Progenitor cell of endocrine pancreas (in vitro differentiated cells): ENCODE results near the gene STMND1. TPM values are rescaled to one million over a fixed set of nuclear protein-coding genes. Genes with fewer than 3 reads are reported as not detected.

Source experiments
- DNase-seq: peaks from one replicate; pipeline ENCODE4 v3.0.0; 2021; ENCODE audit warnings: low spot score; ENCODE audit not compliant: unreplicated experiment
- H3K27ac Mint-ChIP-seq: 2 replicates; pipeline ENCODE4 v1.8.0; 2021; ENCODE audit warnings: mild to moderate bottlenecking, moderate library complexity, mixed read lengths
- H3K27me3 Mint-ChIP-seq: 2 replicates; pipeline ENCODE4 v1.8.0; 2021; ENCODE audit warnings: mixed read lengths
- H3K36me3 Mint-ChIP-seq: 2 replicates; pipeline ENCODE4 v1.8.0; 2022; ENCODE audit warnings: mixed read lengths; ENCODE audit not compliant: insufficient read depth
- H3K4me1 Mint-ChIP-seq: 2 replicates; pipeline ENCODE4 v1.8.0; 2021; ENCODE audit warnings: low read depth, mixed read lengths
- H3K4me3 Mint-ChIP-seq: 2 replicates; pipeline ENCODE4 v1.8.0; 2021; ENCODE audit warnings: low read depth, mild to moderate bottlenecking, moderate library complexity, mixed read lengths
- H3K9me3 Mint-ChIP-seq: 2 replicates; pipeline ENCODE4 v1.8.0; 2021; ENCODE audit warnings: low read depth, mixed read lengths
- total RNA-seq: library from RNA; stranded (reverse); gene quantifications from 2 replicates; pipeline ENCODE4 v1.2.1, GENCODE V29; 2021
- TF ChIP-seq, protein P1 (sequence below): fragments of 200-600 bp; sonication (generic); IDR thresholded peaks from one replicate; pipeline ENCODE4 v1.5.0; 2021; ENCODE audit warnings: antibody characterized with exemption, mild to moderate bottlenecking; ENCODE audit not compliant: unreplicated experiment

Gene STMND1
- total RNA-seq, 1 donor from 2014 or later, result 0.22 TPM

DNA sequence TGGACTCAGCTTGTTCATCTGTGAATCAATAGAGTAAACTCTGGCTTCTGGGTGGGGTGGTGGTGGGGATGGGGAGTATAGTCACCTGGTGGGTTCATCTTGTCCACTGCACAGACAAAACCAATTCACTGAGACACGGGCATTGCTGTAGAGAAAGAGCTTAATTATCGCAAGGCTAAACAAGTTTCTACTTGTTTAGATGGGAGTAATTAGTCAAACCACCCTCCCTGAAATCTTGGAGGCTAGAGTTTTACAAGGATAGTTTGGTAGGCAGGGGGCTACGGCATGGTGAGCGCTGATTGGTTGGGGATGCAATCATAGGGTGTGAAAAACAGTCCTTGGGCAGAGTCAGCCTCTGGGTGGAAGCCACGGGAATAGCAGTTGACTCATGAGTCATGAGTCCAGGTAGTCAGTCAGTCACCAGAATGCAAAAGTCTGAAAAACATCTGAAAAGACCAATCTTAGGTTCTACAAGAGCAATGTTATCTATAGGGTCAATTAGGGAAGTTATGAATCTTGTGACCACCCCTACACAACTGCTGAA lies 77.8 kb downstream of the STMND1 start:
- Mint-ChIP-seq H3K36me3 (no peaks in the 10 kb centered on the region), H3K9me3 (peaks cover 15% of the 10 kb centered on the region), H3K27me3 (no peaks in the 10 kb centered on the region), H3K27ac (no peak overlapping the region), H3K4me3 (no peak overlapping the region), H3K4me1 (peaks cover 5% of the 10 kb centered on the region)
- TF ChIP-seq, protein P1, sequence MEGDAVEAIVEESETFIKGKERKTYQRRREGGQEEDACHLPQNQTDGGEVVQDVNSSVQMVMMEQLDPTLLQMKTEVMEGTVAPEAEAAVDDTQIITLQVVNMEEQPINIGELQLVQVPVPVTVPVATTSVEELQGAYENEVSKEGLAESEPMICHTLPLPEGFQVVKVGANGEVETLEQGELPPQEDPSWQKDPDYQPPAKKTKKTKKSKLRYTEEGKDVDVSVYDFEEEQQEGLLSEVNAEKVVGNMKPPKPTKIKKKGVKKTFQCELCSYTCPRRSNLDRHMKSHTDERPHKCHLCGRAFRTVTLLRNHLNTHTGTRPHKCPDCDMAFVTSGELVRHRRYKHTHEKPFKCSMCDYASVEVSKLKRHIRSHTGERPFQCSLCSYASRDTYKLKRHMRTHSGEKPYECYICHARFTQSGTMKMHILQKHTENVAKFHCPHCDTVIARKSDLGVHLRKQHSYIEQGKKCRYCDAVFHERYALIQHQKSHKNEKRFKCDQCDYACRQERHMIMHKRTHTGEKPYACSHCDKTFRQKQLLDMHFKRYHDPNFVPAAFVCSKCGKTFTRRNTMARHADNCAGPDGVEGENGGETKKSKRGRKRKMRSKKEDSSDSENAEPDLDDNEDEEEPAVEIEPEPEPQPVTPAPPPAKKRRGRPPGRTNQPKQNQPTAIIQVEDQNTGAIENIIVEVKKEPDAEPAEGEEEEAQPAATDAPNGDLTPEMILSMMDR, result no peak
- DNase-seq, result no peak

Other genes with a start within 250 kb of the STMND1 start
- 1.2 and 1.5 TPM in 2 replicates for gene RBM24, start 179.3 kb downstream of the STMND1 start, total RNA-seq